ENCODE data around the gene ZSCAN20. TPM values are rescaled to one million over a fixed set of nuclear protein-coding genes. Genes with fewer than 3 reads are reported as not detected.

The ZSCAN20 gene
- total RNA-seq, 1 experiment from 2014 or later, result 3.9 TPM

DNA sequence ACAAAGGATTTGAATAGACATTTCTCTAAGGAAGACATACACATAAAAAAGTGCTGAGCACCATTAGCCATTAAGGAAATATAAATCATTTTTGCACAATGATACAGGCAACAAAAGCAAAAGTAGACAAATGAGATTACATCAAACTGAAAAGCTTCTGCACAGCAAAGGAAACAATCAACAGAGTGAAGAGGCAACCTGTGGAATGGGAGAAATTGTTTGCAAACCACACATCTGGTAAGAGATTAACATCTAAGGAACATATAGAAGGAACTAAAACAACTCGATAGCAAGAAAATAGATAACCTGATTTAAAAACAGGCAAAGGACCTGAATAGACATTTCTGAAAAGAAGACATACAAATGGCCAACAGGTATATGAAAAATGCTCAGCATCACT is 57.5 kb downstream of the ZSCAN20 start:
- Histone ChIP-seq H3K56ac (ENCODE audit: insufficient read length, low read depth, low read length) (no peak overlapping the region), H4K91ac (ENCODE audit: insufficient read length, low read depth, low read length) (no peak overlapping the region), H3K4me1 (ENCODE audit: insufficient read depth, low read length) (no peaks in the 10 kb centered on the region), H3K23me2 (ENCODE audit: insufficient read length, low read depth, low read length, poor library complexity, severe bottlenecking) (no peaks in the 10 kb centered on the region), H3K14ac (ENCODE audit: insufficient read depth, low read length) (no peak overlapping the region), H3K4ac (ENCODE audit: low read depth, low read length) (no peak overlapping the region), H2BK5ac (ENCODE audit: insufficient read length, low read length) (no peak overlapping the region), H4K8ac (replicated peaks; ENCODE audit: insufficient read length, low read depth, low read length) (no peak overlapping the region), H3K18ac (ENCODE audit: insufficient read length, low read depth, low read length) (no peak overlapping the region), H4K20me1 (ENCODE audit: control insufficient read depth, insufficient read depth, insufficient read length) (no peaks in the 10 kb centered on the region), H2AFZ (ENCODE audit: low read length) (no peak overlapping the region), H3K4me2 (ENCODE audit: insufficient read depth, insufficient read length, low read length) (no peak overlapping the region), H2AK5ac (ENCODE audit: insufficient read length, low read length) (no peak overlapping the region), H2BK120ac (ENCODE audit: low read depth, low read length, poor library complexity, severe bottlenecking) (no peak overlapping the region), H2BK12ac (ENCODE audit: insufficient read length, low read depth, low read length) (no peak overlapping the region), H3K27me3 (ENCODE audit: insufficient read depth, low read length) (no peaks in the 10 kb centered on the region; the same call in 1 of the 2 replicates), H3K79me1 (ENCODE audit: insufficient read depth, low read depth, low read length, poor library complexity, severe bottlenecking) (no peaks in the 10 kb centered on the region), H2BK15ac (ENCODE audit: low read depth, low read length) (no peak overlapping the region), H3K9me3 (ENCODE audit: control insufficient read depth, low read depth, low read length) (no peaks in the 10 kb centered on the region), H3K79me2 (ENCODE audit: insufficient read depth, low read length) (no peaks in the 10 kb centered on the region), H2BK20ac (ENCODE audit: low read depth, low read length, poor library complexity, severe bottlenecking) (no peak overlapping the region), H3K9ac (ENCODE audit: extremely low read depth, insufficient read length, low read length) (no peak overlapping the region), H3K27ac (ENCODE audit: insufficient read length, low read depth, low read length) (no peak overlapping the region), H4K5ac (ENCODE audit: insufficient read length, low read depth, low read length) (no peak overlapping the region), H3K23ac (ENCODE audit: insufficient read length, low read depth, low read length) (no peak overlapping the region), H3T11ph (ENCODE audit: low read length) (no peak overlapping the region)
- Mint-ChIP-seq H3K4me3 (no peak overlapping the region), H3K36me3 (ENCODE audit: insufficient read depth in 1 of 3, low read depth in 3 of 3) (peaks cover 0 to 4% (median 3%) of the 10 kb centered on the region in 3 experiments; a peak in 3 of 7 replicates), H3K27ac (no peak overlapping the region), H3K9me3 (no peaks in the 10 kb centered on the region), H3K27me3 (ENCODE audit: low read depth) (peaks cover 3% of the 10 kb centered on the region; the same call in 1 of the 2 replicates), H3K4me1 (peaks cover 0 to 6% of the 10 kb centered on the region in 2 experiments; a peak in 1 of 4 replicates)
- no CpG with 5 or more reads among the region's 1 CpG for WGBS (ENCODE audit: extremely low coverage, insufficient read length, low lambda C conversion rate)
- TF ChIP-seq, protein P1, sequence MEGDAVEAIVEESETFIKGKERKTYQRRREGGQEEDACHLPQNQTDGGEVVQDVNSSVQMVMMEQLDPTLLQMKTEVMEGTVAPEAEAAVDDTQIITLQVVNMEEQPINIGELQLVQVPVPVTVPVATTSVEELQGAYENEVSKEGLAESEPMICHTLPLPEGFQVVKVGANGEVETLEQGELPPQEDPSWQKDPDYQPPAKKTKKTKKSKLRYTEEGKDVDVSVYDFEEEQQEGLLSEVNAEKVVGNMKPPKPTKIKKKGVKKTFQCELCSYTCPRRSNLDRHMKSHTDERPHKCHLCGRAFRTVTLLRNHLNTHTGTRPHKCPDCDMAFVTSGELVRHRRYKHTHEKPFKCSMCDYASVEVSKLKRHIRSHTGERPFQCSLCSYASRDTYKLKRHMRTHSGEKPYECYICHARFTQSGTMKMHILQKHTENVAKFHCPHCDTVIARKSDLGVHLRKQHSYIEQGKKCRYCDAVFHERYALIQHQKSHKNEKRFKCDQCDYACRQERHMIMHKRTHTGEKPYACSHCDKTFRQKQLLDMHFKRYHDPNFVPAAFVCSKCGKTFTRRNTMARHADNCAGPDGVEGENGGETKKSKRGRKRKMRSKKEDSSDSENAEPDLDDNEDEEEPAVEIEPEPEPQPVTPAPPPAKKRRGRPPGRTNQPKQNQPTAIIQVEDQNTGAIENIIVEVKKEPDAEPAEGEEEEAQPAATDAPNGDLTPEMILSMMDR (conservative IDR thresholded peaks at IDR 0.05), result no peak
- no peak for DNase-seq
